Stimulated activated CD8-positive, alpha-beta memory T cell treated with anti-CD3 and anti-CD28 coated beads, Interleukin-15, amount 100 ng/mL, for 48 hours (primary cell): Measurements from ENCODE around the gene CACNA2D4.

Experiments
- DNase-seq, 2 donors: peaks; one replicate each; pipeline ENCODE4 v3.0.0-alpha.2; 2020; ENCODE audit warnings: low read depth in 2 of 2

CACNA2D4 gene

GRCh38 chr12:1844661-1845409 lies 73.6 kb downstream of the CACNA2D4 start:
- no peak for DNase-seq

GRCh38 chr12:1844223-1844622 lies 74.2 kb downstream of the CACNA2D4 start:
- no peak for DNase-seq

GRCh38 chr12:1843641-1844005 lies 74.8 kb downstream of the CACNA2D4 start:
- no peak for DNase-seq

- no peak for DNase-seq
Measured at GRCh38 chr12:1842905-1843640, 75.4 kb downstream of the CACNA2D4 start.

DNA sequence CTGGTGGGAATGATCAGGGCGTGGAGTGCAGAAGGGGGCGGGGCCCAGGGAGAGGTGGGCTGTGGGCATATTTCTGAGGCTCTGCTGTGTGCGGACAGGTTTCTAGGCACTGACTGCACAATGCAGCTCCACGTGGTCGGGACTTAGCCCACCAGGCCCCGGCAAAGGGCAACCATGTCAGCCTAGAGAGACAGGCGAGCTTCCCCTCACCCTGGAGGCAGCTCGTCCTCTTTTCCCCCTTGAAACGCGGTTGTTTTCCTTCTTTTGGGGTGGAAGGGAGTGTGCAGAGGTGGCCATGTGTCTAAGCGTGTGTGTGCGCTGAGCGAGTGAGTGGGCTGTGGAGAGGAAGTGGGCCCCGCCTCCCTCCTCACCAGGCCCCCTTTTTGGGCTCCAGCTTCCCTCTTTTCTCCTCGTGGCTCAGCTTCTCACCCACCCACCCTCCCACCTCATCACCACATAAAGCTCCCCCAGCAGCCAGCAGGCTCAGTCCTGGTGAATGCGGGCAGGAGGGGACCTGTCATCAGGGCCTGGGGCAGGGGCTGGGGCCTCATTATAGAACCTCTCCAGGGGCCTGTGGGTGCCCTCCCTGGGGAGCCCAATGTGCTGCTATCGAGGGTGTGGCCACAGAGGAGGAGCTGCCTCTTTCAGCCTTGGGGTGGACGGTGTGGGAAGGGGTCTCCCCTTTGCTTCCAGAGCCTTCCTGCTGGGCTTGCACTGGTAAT lies 76.1 kb downstream of the CACNA2D4 start:
- DNase-seq: no peak

DNA sequence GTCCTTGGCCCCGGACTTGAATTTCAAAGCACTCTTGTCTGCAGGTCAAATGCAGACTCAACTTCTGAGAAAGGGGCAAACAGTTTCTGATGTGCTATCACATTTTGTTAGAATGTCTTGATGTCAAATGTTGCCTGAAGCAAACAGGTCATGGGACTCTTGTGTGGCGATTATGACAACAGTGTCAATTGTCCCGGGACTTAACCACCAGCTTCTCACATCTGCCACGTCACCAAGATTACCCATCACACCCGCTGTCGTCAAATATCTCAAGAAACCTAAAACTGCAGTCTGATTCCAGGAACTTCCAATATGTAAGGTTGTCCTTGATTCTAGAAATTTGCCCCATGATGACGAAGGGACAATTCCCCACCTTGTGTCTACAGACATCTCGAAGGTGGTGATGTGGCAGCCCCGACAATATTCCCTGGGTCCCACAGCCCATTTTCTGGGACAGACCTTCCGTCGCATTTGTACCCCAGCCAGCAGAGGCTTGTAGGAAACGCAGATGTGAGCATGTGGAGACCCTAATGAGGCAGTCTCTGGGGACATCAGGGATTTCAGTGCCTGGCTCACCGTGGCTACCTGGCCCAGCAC lies 76.8 kb downstream of the CACNA2D4 start:
- DNase-seq: no peak

DNA sequence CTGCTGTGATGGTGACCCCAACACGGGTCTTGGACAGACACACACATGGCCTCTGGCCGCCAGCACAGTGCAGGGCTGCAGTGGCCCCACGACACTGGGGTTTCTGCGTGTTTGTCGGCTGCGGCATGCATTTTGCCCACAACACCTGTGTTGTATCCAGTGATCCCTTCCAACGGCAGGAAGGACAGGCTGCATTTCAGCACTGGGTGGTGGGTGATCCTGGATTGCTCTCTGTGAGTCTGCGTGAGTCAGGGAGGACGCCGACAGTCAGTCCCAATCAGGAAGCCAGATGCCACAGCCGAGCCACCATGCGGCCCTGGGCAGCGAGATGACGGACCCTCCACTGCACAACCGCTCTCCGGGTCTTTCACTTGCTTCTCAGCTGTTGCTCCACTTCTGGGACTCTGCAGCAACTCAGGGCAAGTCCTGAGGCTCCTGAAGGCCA lies 77.4 kb downstream of the CACNA2D4 start:
- DNase-seq: no peak

DNA sequence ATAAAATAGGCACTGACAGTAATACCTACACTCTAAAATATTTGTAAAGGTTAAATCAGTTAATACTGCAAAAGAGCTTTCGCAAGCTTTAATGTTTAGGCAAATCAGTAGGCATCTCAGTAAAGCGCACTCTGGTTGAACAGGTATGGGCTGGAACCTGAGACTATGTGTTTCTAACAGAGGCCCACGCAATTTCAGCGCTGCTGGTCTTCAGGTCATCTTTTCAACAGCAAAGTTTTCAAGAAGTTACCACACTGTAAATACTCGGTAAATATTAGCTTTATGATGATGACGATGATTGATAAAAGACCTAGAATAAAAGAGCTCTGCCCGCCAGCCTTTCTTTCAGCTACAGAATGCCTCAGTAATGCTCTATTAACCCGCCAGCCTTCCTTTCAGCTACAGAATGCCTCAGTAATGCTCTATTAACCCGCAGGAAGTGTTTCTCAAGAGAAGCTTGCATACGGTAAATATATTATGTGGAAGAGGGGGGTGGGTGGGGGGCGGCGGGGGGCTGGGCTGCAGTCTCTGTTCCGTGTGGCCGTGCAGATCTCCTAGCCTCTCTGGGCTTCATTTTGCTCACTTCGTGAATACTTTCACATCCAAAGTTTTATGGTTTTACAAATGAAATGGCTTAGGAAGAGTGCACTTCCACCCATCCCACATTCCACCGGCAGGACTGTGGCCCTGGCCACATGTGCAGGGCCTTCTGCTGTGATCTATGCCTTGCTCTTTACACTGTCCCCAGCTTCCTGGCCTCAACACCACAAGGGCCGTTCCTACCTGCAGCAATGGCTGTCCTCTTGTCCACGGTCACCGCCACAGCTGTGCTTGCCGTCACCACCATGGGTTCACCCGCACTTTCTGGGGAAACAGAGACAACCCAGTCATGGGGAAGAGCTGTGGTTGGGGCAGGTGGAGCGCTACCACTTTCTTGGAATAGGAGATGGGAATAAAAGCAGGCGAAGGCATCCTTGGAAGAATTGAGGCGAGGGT lies 78.2 kb downstream of the CACNA2D4 start:
- no peak for DNase-seq

DNA sequence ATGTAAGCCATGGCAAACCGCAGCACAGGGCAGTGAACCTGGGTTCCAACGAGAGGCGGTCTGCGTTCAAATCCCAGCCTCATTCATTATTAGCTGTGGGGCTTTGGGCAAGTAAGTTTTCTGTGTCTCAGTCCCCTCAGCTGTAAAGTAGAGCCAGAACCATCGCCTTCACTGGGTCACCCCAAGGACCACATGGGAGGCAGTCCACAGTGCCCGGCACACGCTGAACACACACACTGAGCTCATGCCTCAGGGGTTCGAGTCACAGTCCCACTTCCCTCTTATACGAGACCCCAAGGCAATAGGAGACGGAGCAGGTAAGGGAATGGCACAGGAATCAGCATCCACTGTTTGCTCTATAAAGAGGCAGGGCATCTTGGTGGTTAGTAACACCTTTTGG lies 79.0 kb downstream of the CACNA2D4 start:
- no peak for DNase-seq

DNA sequence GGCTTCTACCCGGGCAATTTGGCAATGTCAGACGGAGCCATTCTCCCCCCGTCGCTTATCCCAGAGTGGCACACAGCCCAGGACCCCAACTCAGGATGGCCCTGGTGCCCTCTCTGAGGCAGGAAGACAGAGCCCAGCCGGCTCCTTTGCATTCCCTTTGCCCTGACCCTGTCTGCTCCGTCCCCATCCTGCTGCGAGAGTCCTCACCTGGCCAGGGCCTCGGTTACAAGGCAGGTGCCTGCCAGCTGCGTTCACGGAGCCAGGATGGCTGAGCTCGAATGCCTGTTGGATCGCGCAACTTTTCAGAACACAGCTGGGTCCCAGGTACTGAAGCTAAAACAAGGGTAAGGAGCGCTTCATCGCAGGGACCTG lies 79.5 kb downstream of the CACNA2D4 start:
- no peak for DNase-seq

- no peak for DNase-seq
Measured at GRCh38 chr12:1838205-1838993, 80.1 kb downstream of the CACNA2D4 start.

- DNase-seq: no peak
Measured at GRCh38 chr12:1837541-1838204, 80.8 kb downstream of the CACNA2D4 start.

- DNase-seq: no peak
Measured at GRCh38 chr12:1836854-1837421, 81.5 kb downstream of the CACNA2D4 start.

- DNase-seq: no peak
Measured at GRCh38 chr12:1836241-1836803, 82.1 kb downstream of the CACNA2D4 start.

DNA sequence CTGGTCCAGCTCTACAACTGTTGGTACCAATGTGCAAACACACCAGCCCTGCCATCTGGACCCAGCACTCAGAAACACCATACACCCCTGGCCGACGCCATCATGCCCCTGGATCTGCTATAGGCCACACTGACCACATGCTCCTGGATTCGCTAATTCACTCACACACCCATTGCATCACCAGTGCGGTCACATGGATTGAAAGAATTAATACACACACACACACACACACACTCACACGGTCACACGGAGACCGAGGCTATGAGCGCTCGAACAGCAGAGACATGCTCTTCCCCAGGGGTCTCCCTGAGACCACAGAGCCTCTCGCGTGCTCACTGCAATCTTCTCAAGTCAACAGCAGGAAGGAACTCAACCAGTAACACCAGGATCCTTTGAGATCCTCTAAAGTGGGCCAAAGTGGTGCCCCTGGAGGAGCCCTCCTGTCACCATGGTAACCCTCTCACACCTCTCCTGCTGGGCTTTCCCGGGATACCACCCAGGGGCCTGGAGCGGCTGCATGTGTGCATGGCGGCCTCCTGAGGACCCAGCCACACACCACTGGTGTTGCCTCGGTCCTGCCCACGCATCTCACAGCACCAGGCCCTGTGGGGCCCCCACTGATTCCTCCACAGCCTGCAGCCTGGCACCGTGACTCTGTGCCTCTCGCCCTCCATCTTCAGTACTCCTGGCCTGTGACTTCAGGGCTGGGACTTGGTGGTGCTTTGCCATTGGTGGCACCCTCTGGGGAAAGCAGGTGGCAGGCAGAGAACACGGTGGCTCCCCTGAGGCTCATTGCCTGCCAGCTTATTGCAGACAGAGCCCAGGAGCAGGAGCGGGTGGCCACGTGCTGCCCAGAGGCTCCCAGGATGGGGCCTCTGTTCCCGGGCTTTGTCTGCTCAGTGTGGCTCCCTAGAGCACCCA lies 83.0 kb downstream of the CACNA2D4 start:
- no peak for DNase-seq

DNA sequence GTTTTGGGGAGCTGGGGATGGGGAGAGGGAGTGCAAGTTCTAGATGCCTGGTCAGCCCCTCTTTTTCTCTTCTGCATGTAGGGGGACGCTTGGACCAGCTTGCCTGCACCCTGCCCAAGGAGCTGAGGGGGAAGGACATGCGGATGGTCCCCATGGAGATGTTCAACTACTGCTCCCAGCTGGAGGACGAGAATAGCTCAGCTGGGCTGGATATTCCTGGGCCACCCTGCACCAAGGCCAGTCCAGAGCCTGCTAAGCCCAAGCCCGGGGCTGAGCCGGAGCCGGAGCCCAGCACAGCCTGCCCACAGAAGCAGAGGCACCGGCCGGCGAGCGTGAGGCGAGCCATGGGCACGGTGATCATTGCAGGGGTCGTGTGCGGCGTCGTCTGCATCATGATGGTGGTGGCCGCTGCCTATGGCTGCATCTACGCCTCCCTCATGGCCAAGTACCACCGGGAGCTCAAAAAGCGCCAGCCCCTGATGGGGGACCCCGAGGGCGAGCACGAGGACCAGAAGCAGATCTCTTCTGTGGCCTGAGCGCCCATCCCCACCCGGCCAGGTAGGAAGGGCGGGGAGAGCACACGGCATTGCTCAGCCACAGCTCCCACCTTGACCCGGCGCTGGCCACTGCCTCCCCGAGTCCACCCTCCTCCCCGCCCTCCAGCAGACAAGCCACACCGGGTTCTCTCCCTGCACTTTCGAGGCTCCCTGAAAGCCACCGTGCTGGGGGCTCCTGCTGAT lies 84.1 kb downstream of the CACNA2D4 start:
- no peak for DNase-seq

- DNase-seq: no peak
Measured at GRCh38 chr12:1833596-1834028, 84.8 kb downstream of the CACNA2D4 start.
